GM19193 (cell line): ENCODE data around the gene MAB21L2.

Experiments
- POLR2A ChIP-seq: IDR thresholded peaks from 4 replicates; pipeline ENCODE4 v1.6.1; 2011; ENCODE audit not compliant: insufficient read depth, insufficient read length; ENCODE audit errors: extremely low read depth

Gene MAB21L2

GRCh38 chr4:150585611-150586010, 3.7 kb downstream of the MAB21L2 start:
- TF ChIP-seq POLR2A, result no peak

- no peak for TF ChIP-seq POLR2A
These were observed 4.3 kb downstream of the MAB21L2 start for GRCh38 chr4:150586162-150586810.

- TF ChIP-seq POLR2A, result no peak
These were observed 6.4 kb downstream of the MAB21L2 start for GRCh38 chr4:150588316-150588715.

GRCh38 chr4:150589157-150589556, 7.2 kb downstream of the MAB21L2 start:
- TF ChIP-seq POLR2A, result no peak

- no peak for TF ChIP-seq POLR2A
These were observed 8.7 kb downstream of the MAB21L2 start for GRCh38 chr4:150590631-150591030.

- TF ChIP-seq POLR2A, result no peak
These were observed 9.5 kb downstream of the MAB21L2 start for GRCh38 chr4:150591406-150591805.

GRCh38 chr4:150591904-150592303, 10.0 kb downstream of the MAB21L2 start:
- TF ChIP-seq POLR2A, result no peak

- no peak for TF ChIP-seq POLR2A
These were observed 12.0 kb downstream of the MAB21L2 start for GRCh38 chr4:150593996-150594395.

GRCh38 chr4:150598909-150599308, 17.0 kb downstream of the MAB21L2 start:
- TF ChIP-seq POLR2A, result no peak

GRCh38 chr4:150599547-150599946, 17.6 kb downstream of the MAB21L2 start:
- no peak for TF ChIP-seq POLR2A

- no peak for TF ChIP-seq POLR2A
These were observed 19.0 kb downstream of the MAB21L2 start for GRCh38 chr4:150600812-150601445.

- no peak for TF ChIP-seq POLR2A
These were observed 27.2 kb downstream of the MAB21L2 start for GRCh38 chr4:150609131-150609530.

GRCh38 chr4:150619042-150619441, 37.1 kb downstream of the MAB21L2 start:
- TF ChIP-seq POLR2A, result no peak

- TF ChIP-seq POLR2A, result no peak
These were observed 42.1 kb downstream of the MAB21L2 start for GRCh38 chr4:150624055-150624454.

GRCh38 chr4:150625033-150625432, 43.1 kb downstream of the MAB21L2 start:
- no peak for TF ChIP-seq POLR2A

GRCh38 chr4:150628073-150628472, 46.1 kb downstream of the MAB21L2 start:
- TF ChIP-seq POLR2A, result no peak

GRCh38 chr4:150632639-150633038, 50.7 kb downstream of the MAB21L2 start:
- TF ChIP-seq POLR2A, result no peak
